Upper lobe of left lung (tissue), 4 donors: ENCODE results near the gene BIRC7.

Experiments
- EP300 ChIP-seq, 4 donors: sonication (generic); formaldehyde crosslinking; IDR thresholded peaks; one replicate each; pipeline ENCODE4 v1.5.1; 2017; ENCODE audit warnings: antibody characterized with exemption in 4 of 4, control low read depth in 2 of 4
- POLR2A ChIP-seq, 4 donors: fragments of 450-650 bp; IDR thresholded peaks; one replicate each; pipeline ENCODE4 v1.5.1; 2016 to 2017; ENCODE audit warnings: antibody characterized with exemption in 4 of 4, mild to moderate bottlenecking in 2 of 4
- POLR2AphosphoS5 ChIP-seq, 2 donors: sonication (generic); formaldehyde crosslinking; IDR thresholded peaks; one replicate each; pipeline ENCODE4 v1.5.1; 2017; ENCODE audit warnings: antibody characterized with exemption in 2 of 2
- TF ChIP-seq, protein P1 (sequence below), 6 experiments: fragments of 450-650 bp in 4 of 6; fragments of 200-600 bp in 2 of 6; sonication (generic) in 2 of 6; IDR thresholded peaks; one replicate each; pipeline ENCODE4 v1.5.1; 2016 to 2019; ENCODE audit warnings: antibody characterized with exemption in 6 of 6

- TF ChIP-seq POLR2AphosphoS5 (IDR thresholded peaks at IDR 0.05) (no peak), EP300 (IDR thresholded peaks at IDR 0.05) (no peak), POLR2A (IDR thresholded peaks at IDR 0.05) (no peak)
- TF ChIP-seq, protein P1, sequence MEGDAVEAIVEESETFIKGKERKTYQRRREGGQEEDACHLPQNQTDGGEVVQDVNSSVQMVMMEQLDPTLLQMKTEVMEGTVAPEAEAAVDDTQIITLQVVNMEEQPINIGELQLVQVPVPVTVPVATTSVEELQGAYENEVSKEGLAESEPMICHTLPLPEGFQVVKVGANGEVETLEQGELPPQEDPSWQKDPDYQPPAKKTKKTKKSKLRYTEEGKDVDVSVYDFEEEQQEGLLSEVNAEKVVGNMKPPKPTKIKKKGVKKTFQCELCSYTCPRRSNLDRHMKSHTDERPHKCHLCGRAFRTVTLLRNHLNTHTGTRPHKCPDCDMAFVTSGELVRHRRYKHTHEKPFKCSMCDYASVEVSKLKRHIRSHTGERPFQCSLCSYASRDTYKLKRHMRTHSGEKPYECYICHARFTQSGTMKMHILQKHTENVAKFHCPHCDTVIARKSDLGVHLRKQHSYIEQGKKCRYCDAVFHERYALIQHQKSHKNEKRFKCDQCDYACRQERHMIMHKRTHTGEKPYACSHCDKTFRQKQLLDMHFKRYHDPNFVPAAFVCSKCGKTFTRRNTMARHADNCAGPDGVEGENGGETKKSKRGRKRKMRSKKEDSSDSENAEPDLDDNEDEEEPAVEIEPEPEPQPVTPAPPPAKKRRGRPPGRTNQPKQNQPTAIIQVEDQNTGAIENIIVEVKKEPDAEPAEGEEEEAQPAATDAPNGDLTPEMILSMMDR (IDR thresholded peaks at IDR 0.05): no peak
Measured at GRCh38 chr20:63240004-63240403, 4.3 kb downstream of the BIRC7 start.
